Hematopoietic multipotent progenitor cell treated with erythropoietin and hydrocortisone succinate and interleukin-3 and kit ligand, for 4 days (in vitro differentiated cells): Measurements from ENCODE around the gene MFNG.

Experiments
- DNase-seq: peaks from one replicate; pipeline ENCODE4 v3.0.0-alpha.2; 2015

MFNG gene

DNA sequence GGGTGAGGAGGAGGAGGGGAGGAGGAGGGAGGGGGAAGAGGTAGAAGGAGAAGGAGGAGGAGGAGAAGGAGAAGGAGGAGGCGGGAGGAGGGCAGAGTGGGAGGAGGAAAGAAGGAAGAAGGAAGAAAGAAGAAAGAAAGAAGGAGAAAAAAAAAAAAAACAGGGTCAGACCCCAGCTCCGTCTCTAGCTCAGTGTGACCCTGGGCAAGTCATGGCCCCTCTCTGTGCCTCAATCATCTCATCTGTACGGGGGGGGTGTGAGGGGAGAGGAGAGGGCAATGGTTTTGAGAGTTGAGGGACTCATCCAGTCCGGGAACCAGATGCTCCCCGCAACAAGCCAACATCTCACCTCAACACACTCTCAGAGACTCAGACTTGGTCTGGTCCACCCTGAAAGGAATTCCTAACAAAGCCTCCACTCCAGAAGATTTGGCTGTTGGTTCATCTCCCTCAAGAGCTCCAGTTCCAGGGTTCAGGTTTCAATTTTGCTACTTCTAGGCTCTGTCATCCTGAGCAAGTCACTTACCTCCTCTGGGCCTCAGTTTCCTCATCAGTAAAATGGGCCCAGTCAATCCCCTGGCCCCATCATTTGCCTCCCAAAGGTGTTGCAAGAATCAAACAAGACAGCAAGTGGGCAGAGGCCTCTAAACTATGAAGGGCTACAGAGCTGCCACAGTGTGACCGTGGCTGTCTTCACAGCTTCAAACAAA, 25.4 kb upstream of the MFNG start:
- DNase-seq: no peak

DNA sequence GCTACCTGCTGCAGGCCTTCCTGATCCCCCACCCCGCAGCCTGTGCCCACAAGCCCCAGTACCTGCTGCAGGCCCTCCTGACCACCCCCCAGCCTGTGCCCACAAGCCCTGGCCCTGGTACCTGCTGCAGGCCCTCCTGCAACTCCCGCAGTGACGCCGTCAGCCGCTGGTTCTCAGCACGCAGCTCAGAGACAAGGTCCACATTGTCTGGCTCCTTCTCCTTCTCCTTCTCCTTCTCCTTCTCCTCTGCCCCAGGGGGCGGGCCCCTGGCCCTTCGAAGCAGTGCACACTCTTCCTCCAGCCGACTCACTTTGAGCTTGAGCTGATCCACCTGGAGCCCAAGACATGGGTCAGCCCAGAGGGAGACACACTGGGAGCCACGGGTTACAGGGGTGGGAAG, 23.9 kb upstream of the MFNG start:
- no peak for DNase-seq

DNA sequence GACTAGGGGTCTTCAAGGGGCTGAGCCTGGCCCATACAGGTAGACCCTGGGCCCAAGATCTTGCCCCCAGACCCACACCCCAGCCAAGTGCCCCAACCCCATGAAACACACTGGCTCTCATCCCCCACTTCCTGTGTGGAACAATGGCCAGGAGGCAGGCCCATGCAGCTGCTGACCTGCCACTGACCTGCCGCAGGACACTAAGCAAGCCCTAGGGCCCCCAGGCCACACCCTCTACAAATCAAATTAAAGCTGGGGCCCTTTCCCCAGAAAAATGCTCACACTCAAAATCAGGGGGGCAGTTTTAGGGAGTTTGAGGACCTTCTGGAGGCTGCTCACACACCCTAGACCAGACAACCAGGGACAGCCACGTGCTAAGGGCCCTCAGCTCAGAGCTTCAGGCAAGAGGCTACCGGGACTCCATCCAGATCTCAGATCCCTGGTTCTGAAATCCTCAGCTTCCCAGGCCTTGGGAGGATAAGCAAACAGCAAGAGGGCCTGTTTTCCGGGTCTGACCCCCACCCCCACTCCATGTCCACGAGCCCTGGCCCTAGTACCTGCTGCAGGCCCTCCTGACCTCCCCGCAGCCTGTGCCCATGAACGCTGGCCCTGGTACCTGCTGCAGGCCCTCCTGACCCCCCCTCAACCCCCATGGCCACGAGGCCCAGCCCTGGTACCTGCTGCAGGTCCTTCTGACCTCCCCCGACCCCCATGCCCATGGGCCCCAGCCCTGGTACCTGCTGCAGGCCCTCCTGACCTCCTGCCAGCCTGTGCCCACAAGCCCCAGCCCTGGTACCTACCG, 23.1 kb upstream of the MFNG start:
- no peak for DNase-seq

- DNase-seq: no peak
Observed at GRCh38 chr22:37508431-37508992, 22.3 kb upstream of the MFNG start.

GRCh38 chr22:37507731-37508130, 21.5 kb upstream of the MFNG start:
- DNase-seq: no peak

- no peak for DNase-seq
Observed at GRCh38 chr22:37505989-37506388, 19.8 kb upstream of the MFNG start.

- no peak for DNase-seq
Observed at GRCh38 chr22:37505565-37505964, 19.4 kb upstream of the MFNG start.

- DNase-seq: no peak
Observed at GRCh38 chr22:37504964-37505363, 18.8 kb upstream of the MFNG start.

DNA sequence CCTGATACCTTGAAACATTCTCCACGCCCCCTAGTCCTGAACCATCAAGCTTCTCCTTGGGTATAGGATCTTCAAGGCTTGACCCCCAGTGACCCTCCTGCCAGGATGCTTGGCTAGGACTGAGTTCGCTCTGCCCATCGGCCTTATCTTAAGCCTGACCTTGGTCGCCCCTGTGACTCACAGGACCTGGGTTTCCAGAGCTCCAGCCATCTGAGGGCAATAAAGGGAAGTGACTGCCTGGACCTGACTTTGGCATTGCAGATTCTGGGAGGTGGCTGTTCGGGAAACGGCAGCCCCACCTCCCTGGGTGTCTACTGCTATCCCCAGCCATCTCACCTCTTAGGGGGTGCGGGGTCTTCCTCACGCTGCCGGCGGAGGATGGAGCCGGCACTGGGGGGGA, 17.7 kb upstream of the MFNG start:
- no peak for DNase-seq

DNA sequence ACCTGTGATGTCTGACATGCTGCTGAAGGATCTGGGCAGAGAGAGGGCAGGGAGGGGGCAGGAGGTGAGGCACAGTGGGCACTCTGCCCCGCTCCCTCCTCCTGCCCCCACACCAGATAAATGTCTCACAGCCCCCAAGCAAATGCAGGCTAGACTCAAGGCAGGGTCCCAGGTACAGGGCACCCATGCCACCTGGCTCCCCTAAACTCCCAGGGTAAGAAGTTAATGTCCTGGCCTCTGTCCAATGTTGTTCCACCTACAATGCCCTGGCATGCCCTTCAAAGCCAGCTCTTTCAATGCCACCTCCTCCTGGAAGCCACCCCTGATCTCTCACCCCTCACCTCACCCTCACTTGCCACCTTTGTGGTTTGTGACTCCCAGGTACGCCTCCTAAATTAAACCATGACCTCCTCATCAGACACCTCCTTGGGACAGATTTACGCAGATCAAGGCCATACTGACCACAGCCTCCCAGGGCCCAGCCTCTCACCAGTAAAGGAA, 17.0 kb upstream of the MFNG start:
- no peak for DNase-seq

DNA sequence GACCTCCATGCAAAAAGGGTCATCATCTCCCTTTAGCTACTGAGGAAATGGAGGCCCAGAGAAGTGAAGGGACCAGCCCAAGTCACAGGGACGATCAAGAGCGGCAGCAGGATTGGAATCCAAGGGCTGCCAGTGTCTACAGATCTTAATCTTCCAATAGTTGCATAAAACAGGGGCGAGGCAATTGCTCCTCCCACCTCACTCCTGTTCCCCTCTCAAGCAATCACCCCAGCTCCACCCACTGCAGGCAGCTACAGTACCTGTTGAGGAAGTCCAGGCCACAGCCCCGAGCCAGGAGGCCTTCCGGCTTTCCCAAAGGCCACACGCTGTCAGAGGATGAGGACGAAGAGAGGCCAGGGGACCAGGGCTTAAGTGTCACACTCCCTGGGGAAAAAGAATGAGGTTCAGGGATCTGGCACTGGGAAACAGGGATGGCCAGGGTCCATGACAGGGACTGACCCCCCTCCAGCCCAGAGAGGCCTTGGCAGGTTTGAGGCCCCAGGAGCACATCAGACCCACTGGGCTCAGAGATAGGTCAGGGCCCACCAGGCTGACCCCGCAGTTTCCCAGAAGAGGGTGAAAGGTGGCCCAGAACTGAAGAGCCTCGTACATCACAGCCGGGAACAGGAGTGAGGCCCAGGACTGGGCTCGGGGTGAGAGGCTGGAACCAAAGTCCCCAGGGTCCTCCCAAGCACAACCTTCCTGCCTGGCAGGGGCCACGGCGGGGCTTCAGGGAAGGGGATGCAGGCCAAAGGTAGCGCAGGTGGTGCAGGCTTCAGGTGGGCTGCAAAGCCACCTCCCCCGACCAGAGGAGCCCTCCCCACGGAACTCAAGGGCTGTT, 16.4 kb upstream of the MFNG start:
- DNase-seq: peak; percentile 63

DNA sequence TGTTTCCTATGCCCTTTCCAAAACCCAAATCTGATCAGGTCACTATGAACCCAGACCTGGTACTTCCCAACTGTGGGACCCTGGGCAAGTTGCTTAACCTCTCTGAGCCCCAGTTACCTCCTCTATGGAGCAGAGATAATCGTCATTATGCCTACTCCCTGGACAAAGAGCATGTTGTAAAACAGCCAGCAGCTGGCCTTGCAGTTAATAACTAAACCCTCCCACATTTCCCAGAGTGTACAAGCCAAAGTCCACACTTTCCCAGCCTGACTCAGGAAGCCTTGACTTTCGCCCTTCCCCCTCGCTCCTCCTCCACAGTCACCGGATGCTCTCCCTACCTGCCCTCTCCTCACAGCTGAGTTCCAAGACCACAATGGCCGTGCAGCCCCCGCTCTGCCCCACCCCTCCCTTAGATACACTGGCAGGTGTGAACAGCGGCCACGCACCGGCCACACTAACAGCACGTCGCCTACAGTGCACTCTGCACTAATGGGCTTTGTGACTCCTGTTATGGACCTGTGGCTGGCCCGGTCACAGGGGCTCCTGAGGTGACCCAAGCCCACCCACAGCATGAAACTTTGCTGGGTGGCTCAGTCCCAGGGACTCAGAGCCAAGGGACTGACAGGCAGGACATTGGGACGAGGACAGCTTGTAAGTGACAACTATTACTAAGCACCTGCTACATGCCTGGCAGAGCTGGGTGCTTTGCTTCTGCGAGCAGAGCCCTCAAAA, 15.6 kb upstream of the MFNG start:
- no peak for DNase-seq

DNA sequence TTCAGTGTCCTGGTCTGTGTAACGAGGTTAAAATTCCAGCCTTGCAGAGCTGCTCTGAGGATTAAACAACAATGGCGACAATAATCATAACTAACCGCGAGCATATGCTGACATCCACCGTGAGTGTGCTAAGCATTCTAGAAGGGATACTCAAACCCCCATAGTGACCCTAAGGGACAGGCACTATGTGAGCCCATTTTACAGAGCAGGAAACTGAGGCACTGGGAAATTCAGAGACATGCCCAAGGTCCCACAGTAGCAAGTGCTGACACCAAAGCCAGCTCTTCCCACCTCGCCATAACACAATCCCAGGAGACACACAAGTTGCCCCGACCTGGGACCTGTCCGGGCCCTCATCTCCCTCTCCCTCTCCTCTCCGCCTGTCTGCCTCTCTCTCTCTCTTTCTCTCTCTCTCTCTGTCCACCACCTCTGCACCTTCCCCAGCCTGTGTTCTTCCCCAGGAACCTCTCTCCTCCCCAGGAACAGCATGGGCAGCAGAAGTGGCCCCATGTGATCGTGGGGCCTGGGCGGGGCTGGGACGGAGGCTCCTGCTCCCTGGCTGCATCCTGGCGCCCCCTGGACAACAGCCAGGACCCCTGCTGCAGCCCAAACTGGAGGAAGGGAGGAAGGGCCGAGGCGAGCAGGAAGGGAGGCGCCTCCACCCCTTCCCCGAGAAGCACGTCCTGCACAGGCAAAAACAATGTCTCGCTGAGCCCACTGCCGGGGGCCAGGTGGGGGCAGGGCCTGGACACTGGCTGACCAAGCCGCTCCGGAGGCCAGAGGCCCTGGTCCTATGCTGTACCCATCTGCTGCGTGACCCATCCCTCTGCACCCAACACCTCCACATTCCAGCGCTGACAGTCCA, 14.8 kb upstream of the MFNG start:
- DNase-seq: no peak

DNA sequence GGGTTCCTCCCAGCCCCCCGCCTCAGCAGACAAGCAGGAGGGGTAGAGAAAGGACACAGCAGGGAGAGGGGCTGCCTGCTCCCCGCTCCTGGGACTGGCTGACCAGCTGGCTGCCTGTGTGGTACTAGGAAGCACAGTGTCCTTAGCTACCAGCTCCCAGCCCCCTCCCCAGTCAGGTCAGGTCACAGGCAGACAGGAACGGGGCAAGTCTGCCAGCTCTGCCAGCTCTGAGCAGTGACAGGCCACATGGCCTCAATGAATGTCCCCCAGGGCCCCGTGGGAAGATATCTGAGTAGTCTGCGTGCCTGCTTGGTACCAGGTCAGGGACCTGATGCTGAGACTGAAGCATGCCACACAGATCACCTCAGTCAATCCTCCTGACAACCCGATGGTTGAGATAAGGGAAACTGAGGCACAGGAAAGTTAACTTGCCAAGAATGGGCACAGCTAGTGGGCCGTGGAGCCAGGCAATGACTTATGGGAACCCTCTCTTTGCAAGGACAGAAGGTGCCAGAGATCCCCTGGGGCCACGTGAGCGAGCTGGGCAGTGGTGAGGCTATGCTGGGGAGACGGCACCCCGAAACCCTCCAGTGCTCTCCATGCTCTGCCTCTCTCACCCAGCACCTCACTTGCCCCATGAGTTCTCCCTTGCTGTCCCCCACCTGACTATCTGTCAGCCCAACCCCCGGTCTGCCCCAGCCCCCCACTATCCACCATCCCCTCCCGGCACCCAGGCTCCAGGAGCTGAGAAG, 13.8 kb upstream of the MFNG start:
- DNase-seq: no peak

- DNase-seq: no peak
Observed at GRCh38 chr22:37499027-37499707, 13.0 kb upstream of the MFNG start.

DNA sequence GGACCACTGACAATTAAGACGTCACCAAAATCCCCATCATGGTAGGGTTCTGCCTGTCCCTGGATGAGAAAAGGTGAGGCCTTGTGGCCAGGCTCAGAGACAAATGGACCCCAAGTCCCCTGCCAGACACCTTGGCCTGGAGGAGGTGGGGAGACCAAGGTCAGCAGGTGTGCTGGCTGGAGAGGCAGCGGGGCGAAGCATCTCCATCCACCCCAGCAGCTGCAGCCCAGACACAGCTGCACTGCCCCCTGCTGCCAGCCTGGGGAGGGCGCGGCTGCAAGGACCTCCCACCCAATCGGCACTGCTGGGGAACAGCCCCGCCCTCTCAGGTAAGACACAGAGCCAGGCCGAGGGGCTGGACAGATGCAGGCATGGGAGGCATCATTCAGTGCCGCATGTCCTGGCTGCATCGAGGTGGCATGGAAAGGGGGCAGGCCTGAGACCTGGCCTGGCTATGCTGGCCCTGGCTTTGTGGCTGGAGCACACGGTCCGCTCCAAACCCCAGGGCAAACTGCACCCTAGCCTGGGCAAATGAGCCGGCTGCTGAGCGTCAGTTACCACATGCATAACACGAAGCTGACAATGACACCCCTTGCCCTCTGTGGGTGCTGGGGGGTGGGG, 12.2 kb upstream of the MFNG start:
- peak; percentile 78 for DNase-seq

GRCh38 chr22:37497062-37497599, 10.9 kb upstream of the MFNG start:
- DNase-seq: no peak

DNA sequence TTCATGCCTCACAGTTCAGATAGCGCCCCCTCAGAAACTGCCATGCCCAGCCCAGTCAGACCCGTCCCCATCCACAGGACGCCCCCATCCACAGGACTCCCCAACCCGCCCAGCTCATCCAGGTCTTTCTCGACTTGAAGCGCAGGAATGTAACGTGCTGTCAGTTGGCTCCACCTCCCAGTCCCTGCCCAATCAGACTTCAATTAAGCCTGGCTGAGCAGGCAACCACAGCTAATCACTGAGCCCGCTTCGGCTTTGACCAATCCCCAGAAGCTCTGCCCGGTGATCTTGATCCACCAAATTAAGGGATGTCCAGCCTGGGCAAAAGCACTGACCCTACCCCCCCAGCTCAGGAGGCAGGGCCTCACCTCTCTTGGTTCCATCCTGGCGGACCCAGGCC, 10.5 kb upstream of the MFNG start:
- DNase-seq: no peak

DNA sequence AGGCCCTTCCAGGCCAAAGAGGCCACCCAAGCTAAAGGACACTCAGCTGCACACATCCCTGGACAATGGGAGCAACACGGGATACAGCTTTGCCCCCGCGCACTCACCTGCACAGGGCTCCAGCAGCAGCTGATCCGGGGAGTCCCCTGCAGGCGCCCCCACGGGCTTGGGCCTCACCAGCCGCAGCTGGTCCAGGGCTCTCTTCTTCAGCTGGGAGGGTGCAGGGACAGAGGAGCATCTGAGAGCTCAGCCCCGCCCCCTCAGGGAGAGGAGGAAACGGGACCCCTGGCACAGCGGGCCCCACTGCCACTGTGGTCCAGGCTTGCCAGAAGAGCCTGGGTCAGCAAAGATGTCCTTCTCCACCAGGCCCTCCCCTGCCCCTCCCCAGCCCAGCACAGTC, 7.8 kb upstream of the MFNG start:
- DNase-seq: no peak
